MV-4-11 (cell line): ENCODE data around the gene IBA57.

Experiments
- DNase-seq: peaks from one replicate; lab custom pipeline; 2025; lab: John Stamatoyannopoulos, UW

The IBA57 gene

GRCh38 chr1:228165372-228166169 is at the start of gene IBA57:
Gene IBA57 (plus strand): TSS chr1:228165804. CDS start chr1:228165817, 13 bp downstream.
- peak; percentile 95 for DNase-seq

- DNase-seq: no peak
Measured at GRCh38 chr1:228117335-228117734, 48.3 kb upstream of the IBA57 start.

DNA sequence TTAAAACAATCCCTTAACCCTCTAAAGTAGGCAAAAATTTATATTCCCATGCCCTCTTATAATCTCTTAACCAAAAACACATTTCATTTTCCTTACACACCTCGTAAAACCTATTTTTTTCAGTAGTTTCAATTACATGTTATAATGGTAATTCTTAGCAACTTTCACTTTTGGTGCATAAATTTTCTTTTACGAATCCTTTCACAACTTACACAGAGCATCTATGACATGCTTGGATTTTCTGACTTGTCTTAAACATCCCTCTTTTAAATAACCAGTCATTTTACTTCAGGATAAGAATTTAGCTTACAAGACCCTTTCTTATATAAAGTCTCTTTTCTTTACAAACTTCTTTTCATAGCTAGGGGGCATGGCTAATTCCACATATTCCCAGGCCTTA is 47.6 kb upstream of the IBA57 start:
- DNase-seq: no peak

DNA sequence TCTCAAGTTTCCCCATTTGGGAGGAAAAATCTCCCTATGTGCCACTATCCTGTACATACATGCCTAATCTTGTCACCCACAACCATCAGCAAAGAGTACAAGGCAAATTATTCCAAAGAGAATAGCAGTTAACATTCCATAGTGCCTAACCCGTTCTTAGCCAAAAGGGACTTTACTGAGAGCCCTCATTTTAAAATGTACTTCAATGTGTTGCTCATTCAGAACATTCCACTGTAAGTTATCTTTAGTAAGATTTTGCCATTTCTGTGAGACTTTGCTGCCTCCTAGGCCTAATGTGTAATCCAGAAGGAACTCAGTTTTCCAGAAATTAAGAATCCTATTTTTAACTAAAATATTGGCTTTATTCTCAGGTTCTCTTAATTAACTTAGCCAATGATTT is 45.3 kb upstream of the IBA57 start:
- no peak for DNase-seq

GRCh38 chr1:228120857-228121489 is 44.6 kb upstream of the IBA57 start:
- peak; percentile 55 for DNase-seq

GRCh38 chr1:228122921-228123441 is 42.6 kb upstream of the IBA57 start:
- DNase-seq: no peak

DNA sequence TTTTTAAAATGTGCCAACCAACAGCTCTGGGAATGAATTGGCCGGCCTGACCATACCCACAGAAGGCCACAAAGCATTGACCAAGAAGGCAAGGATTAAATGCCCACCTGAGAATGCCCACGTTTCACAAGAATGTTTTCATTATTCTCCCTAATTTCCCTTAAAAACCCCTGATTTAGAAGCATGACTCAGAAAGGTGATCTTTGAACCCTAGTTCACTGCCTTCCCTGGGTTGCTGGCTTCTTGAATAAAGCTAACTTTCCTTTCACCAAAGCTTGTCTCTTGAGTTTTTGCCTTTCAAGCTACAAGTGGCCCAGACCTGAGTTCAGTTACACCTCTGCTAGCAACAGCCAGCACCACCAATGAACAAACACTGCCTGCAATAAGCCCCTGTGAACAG is 42.1 kb upstream of the IBA57 start:
- DNase-seq: no peak

DNA sequence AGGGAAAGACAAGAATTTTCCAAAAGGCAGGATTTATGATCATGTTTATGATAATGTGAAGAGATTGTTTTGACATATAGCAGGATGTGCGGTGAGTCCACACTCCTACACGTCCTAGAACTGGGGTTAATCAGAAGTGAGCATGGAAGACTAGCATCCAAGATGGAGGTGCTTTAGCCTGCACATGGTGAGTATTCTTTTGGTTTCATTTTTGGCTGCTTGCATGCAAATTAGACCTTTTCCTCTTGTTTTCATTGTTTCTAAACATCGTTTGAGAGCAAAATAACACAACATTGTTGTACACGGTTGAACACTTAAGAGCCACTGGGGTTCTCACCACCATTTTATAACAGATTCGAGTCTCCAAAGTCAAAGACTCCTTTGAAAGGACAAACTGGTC is 40.4 kb upstream of the IBA57 start:
- no peak for DNase-seq

DNA sequence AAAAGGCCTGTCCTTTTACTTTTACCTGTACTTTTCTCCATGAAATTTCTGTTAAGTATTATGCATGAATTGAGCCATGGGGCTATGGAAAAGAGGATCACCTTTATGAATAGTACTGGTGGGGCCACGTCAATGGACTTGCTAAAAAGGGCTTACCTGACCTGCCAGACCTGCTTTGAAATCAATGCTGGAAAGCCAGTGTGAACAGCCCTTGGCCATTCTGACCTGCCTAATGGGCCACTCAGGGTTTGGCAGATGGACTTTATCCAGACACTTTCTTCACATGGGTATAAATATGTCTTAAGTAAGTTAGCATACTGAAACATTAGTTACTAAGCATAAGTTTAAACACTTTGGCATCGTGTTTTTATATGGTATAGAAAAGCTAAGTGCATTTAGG is 33.8 kb upstream of the IBA57 start:
- no peak for DNase-seq

DNA sequence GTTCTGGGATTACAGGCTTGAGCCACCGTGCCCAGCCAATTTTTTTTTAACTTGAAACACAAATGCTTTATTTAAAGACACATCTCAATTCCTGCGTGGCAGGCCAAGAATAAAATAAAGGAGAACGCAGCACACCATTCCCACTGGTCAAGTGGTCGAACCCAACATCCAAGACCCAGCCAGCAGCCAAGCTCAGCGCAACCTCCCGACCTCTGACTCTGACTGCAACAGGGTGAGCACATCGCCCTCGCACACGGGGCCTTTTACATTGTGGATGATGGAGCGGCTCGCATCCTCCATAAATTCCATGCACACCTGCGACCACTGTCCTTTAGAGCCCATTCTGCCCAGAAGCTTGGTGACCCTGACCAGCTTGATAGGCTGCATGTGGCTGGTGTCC is 31.0 kb upstream of the IBA57 start:
- no peak for DNase-seq

DNA sequence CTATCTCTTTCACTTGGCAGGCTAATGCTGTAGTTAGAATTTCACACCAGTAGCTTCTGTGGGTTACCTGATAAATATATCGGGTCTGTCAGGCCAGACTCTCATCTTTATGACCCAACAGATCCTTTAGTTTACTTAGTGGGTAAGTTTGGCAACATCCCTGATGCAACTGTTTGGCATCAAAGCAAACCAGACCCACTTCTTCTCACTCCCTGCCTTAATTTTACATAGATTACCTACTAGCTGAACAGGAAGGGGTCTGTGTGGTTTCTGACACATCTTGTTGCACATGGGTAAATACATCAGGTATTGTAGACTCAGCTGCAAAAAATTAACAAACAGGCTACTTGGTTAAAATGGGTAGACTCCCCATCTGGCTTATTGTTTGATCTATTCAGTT is 28.7 kb upstream of the IBA57 start:
- no peak for DNase-seq

GRCh38 chr1:228139406-228139930 is 26.1 kb upstream of the IBA57 start:
- DNase-seq: no peak

DNA sequence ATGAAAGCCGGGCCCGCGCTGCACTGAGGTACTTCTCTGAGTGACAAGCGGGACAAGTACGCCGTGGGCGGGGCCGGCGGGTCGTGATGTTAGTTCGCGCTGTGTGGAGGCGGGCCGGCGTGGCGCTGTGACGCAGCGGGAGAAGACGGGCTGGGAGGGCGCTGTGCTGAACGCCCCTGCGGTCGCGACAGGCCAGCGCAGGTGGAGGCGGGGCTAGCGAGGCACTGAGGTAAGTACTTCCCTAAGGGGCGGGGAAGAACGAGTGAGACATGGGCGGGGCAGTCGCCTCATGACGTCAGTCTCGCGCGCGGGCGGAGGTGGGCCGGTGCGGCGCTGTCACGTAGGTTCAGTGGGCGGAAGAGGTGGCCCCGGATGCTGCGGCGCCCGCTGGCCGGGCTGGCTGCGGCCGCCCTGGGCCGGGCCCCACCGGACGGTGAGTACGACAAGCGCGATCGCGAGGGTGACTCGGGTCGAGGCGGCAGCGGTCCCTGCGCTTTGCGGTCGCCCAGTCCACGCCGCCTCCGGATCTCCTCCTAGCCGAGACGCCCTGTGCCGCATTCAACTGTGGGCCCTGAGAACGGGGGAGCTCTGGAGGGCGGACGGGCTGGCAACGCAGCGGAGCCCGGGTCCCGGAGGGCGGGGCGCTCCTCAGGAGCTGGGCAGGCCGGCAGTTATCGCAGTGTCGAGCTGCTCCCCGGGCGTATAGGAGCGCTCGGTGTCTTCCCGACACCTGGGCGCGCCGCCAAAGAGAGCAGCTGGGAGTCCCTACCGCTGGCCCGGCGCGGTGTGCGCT is 25.5 kb upstream of the IBA57 start, which contains the start of gene GUK1:
Gene GUK1, plus strand, starts transcription at position 349 of the 793 bp plus-strand sequence. Its CDS starts 24 bp downstream, at position 373.
- DNase-seq: peak; percentile 100

- no peak for DNase-seq
Measured at GRCh38 chr1:228140724-228141225, 24.8 kb upstream of the IBA57 start.

GRCh38 chr1:228141226-228142044 is 24.2 kb upstream of the IBA57 start:
- no peak for DNase-seq

DNA sequence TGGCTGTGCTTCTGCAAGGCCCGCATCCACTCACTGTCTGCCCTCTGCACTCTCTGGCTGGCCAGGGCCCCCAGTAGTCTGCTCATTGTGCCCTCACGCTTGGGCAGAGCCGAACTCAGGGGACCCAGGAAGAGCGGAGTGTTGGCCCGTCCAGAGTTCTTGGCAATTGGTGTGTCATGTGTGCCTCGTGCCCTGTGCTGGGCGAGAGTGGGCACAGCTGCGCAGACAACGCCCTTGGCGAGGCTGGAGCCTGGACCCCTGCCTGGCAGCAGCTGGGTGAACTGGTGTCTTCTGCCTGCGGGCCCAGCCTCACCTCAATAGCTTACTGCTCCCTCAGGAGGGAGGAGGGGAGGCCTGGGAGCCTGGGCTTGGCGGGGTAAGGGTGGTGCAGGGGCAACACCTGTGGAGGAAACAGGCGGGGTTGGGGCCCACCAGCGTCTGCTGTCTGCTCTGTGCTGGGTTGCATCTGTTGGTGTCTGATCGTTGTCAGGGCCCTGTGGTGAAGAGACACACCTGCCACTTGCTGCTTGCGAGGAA is 23.4 kb upstream of the IBA57 start:
- DNase-seq: no peak

DNA sequence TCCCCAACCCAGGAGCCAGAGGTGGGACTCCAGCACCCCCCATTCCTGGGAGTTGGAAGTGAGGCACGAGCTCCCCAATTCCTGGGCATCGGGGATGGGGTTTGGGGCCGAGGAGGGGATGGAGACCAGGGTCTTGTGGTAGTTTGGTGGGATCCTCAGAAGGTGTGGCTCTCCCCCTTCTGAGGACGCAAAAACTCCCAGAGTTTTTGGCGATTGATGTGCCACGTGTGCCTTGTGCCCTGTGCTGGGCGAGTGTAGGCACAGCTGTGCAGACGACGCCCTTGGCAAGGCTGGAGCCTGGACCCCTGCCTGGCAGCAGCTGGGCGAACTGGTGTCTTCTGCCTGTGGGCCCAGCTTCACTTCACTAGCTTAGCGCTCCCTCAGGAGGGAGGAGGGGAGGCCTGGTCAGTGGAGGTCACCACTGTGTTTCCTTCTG is 22.9 kb upstream of the IBA57 start:
- DNase-seq: no peak

GRCh38 chr1:228143480-228144192 is 22.0 kb upstream of the IBA57 start:
- no peak for DNase-seq

GRCh38 chr1:228144193-228144992 is 21.2 kb upstream of the IBA57 start:
- DNase-seq: no peak
